Small intestine (tissue), 7 donors: ENCODE measurements around the gene UBE2R2. TPM values are rescaled to one million over a fixed set of nuclear protein-coding genes. Genes with fewer than 3 reads are reported as not detected.
"Not testable (repeated sequence)": the region's sequence is repeated elsewhere in the genome, so short reads cannot be mapped to it uniquely, and the experiment has no call there.

Experiments used
- DNase-seq, 2 donors: peaks; one replicate each; pipeline versions ENCODE4 v3.0.0 to v3.0.0-alpha.2; 2013
- FAIRE-seq: peaks from 2 replicates; lab custom pipeline; 2012; peaks lifted over from hg19 to GRCh38; lab: Jason Lieb, UNC
- H3K27ac ChIP-seq, 3 donors: one replicate each; pipeline ENCODE4 v1.5.1; 2013; ENCODE audit warnings: low read length in 2 of 3, mild to moderate bottlenecking in 2 of 3, control low read depth in 1 of 3, inconsistent platforms in 1 of 3, low read depth in 1 of 3, moderate library complexity in 1 of 3
- H3K27me3 ChIP-seq, 3 donors: one replicate each; pipeline ENCODE4 v1.6.1; 2013; ENCODE audit warnings: low read length in 3 of 3, inconsistent platforms in 1 of 3; ENCODE audit not compliant: control insufficient read depth in 3 of 3, insufficient read depth in 3 of 3
- H3K36me3 ChIP-seq, 3 donors: one replicate each; pipeline ENCODE4 v1.6.1; 2013; ENCODE audit warnings: low read length in 3 of 3, inconsistent platforms in 1 of 3, low read depth in 1 of 3, mild to moderate bottlenecking in 1 of 3, moderate library complexity in 1 of 3; ENCODE audit not compliant: control insufficient read depth in 3 of 3, insufficient read depth in 2 of 3
- H3K4me1 ChIP-seq, 3 donors: one replicate each; pipeline ENCODE4 v1.6.1; 2013; ENCODE audit warnings: low read length in 2 of 3, inconsistent platforms in 1 of 3, low read depth in 1 of 3, mild to moderate bottlenecking in 1 of 3, moderate library complexity in 1 of 3; ENCODE audit not compliant: control insufficient read depth in 3 of 3, insufficient read depth in 2 of 3
- H3K4me3 ChIP-seq, 3 donors: one replicate each; pipeline ENCODE4 v1.5.1; 2013; ENCODE audit warnings: low read length in 3 of 3, control low read depth in 1 of 3, inconsistent platforms in 1 of 3, low read depth in 1 of 3, mild to moderate bottlenecking in 1 of 3, moderate library complexity in 1 of 3
- H3K9me3 ChIP-seq, 2 donors: one replicate each; pipeline ENCODE4 v1.6.1; 2013; ENCODE audit warnings: low read depth in 1 of 2, low read length in 1 of 2; ENCODE audit not compliant: control insufficient read depth in 2 of 2, insufficient read depth in 1 of 2
- WGBS, 3 donors: extraction: QIAGEN DNeasy Blood & Tissue Kit; methylation state at CpG; one replicate each; pipeline ENCODE4 v1.1.7; 2013; 5-methylcytosine and 5-hydroxymethylcytosine counted together
- polyA plus RNA-seq, 4 donors: library from polyadenylated mRNA; stranded (reverse) in 3 of 4; unstranded in 1 of 4; fragments of 200-250 nt in 3 of 4; fragments of 120-200 nt in 1 of 4; gene quantifications; one replicate each; pipeline versions ENCODE4 v1.2.1 to v1.2.3, GENCODE V29; 2013
- donor health status: healthy with polysubstance abuse.
- donor health status: control.
- donor health status: control.
- donor health status: Bipolar disorder and iron deficiency.
- donor health status: healthy.

Gene UBE2R2
- polyA plus RNA-seq, 4 donors = 22.5 to 48.2 (median 36.0) TPM

- H3K27ac ChIP-seq, FAIRE-seq: not testable (repeated sequence)
Measured at GRCh38 chr9:33801943-33802500, 14.9 kb upstream of the UBE2R2 start.

GRCh38 chr9:33804196-33804595 lies 12.8 kb upstream of the UBE2R2 start:
- not testable (repeated sequence) for H3K27me3 ChIP-seq, DNase-seq, FAIRE-seq, H3K4me1 ChIP-seq, H3K27ac ChIP-seq, H3K9me3 ChIP-seq, H3K4me3 ChIP-seq, H3K36me3 ChIP-seq
- 85 to 93% (median 90%) methylated on average over 3 of the region's 3 CpGs for WGBS, 3 donors

More at GRCh38 chr9:33801943-33802500, 14.9 kb upstream of the UBE2R2 start:
- H3K36me3 ChIP-seq = peaks cover 0 to 26% (median 6%) of the 10 kb centered on the region in 3 donors
- 92 to 99% (median 97%) methylated on average over 2 of the region's 2 CpGs for WGBS, 3 donors
- H3K9me3 ChIP-seq, H3K4me3 ChIP-seq, DNase-seq, H3K27me3 ChIP-seq, H3K4me1 ChIP-seq: not testable (repeated sequence)

GRCh38 chr9:33807156-33807555 lies 9.8 kb upstream of the UBE2R2 start:
- not testable (repeated sequence) for H3K9me3 ChIP-seq, H3K4me3 ChIP-seq, H3K36me3 ChIP-seq, FAIRE-seq, H3K4me1 ChIP-seq, H3K27me3 ChIP-seq, H3K27ac ChIP-seq
- peak in 1 of 2 donors; percentile 28 for DNase-seq
- 65 to 89% (median 66%) methylated on average over 2 of the region's 2 CpGs for WGBS, 3 donors

- not testable (repeated sequence) for H3K27ac ChIP-seq, H3K4me1 ChIP-seq, DNase-seq, FAIRE-seq, H3K36me3 ChIP-seq, H3K27me3 ChIP-seq, H3K4me3 ChIP-seq, H3K9me3 ChIP-seq
- WGBS, 3 donors = 41 to 57% (median 55%) methylated on average over 1 of the region's 1 CpG
Measured at GRCh38 chr9:33808979-33809322, 8.0 kb upstream of the UBE2R2 start.

- no peaks in the 10 kb centered on the region for H3K36me3 ChIP-seq
- no peak overlapping the region for H3K27ac ChIP-seq
- no peak for FAIRE-seq
- DNase-seq = no peak
- H3K9me3 ChIP-seq = no peaks in the 10 kb centered on the region
- H3K27me3 ChIP-seq = no peaks in the 10 kb centered on the region
- no peak overlapping the region for H3K4me3 ChIP-seq
- 77 to 96% (median 95%) methylated on average over 1 of the region's 1 CpG for WGBS, 3 donors
- H3K4me1 ChIP-seq = peaks cover 3 to 8% (median 4%) of the 10 kb centered on the region in 3 donors
Measured at GRCh38 chr9:33809506-33809905, 7.5 kb upstream of the UBE2R2 start.

GRCh38 chr9:33813712-33814641 lies 3.0 kb upstream of the UBE2R2 start:
- FAIRE-seq (no peak), DNase-seq (peak; percentile 72)
- Histone ChIP-seq H3K9me3 (no peaks in the 10 kb centered on the region), H3K4me3 (no peak overlapping the region), H3K27me3 (no peaks in the 10 kb centered on the region), H3K27ac (peak overlapping the region; percentile 49 to 100 (median 99)), H3K36me3 (no peaks in the 10 kb centered on the region), H3K4me1 (peaks cover 5 to 26% (median 14%) of the 10 kb centered on the region in 3 donors)
- WGBS, 3 donors = 26 to 52% (median 49%) methylated on average over 8 of the region's 8 CpGs

GRCh38 chr9:33815781-33816180 lies 1.2 kb upstream of the UBE2R2 start:
- Histone ChIP-seq H3K9me3 (no peaks in the 10 kb centered on the region), H3K4me3 (no peak overlapping the region), H3K27ac (peak overlapping the region; percentile 98 to 100 (median 99)), H3K36me3 (no peaks in the 10 kb centered on the region), H3K4me1 (peaks cover 5 to 28% (median 14%) of the 10 kb centered on the region in 3 donors), H3K27me3 (no peaks in the 10 kb centered on the region)
- WGBS, 3 donors = 70 to 85% (median 84%) methylated on average over 7 of the region's 7 CpGs
- FAIRE-seq = no peak
- peak; percentile 35 to 38 for DNase-seq

- DNase-seq (peak; percentile 29 to 88), FAIRE-seq (no peak)
- Histone ChIP-seq H3K27ac (peak overlapping the region; percentile 93 to 100 (median 98)), H3K36me3 (peaks cover 0 to 6% (median 0%) of the 10 kb centered on the region in 3 donors), H3K27me3 (no peaks in the 10 kb centered on the region), H3K4me3 (peak overlapping the region; percentile 82 to 98 (median 97)), H3K4me1 (peaks cover 5 to 28% (median 17%) of the 10 kb centered on the region in 3 donors), H3K9me3 (no peaks in the 10 kb centered on the region)
- WGBS, 3 donors = 0 to 1% (median 0%) methylated on average over 57 to 81 of the region's 81 CpGs
Measured at GRCh38 chr9:33817327-33818166, 587 bp downstream of the UBE2R2 start.
